A673 (cell line): Measurements from ENCODE around the gene ZNF367. TPM values are rescaled to one million over a fixed set of nuclear protein-coding genes. Genes with fewer than 3 reads are reported as not detected.

ENCODE experiments used
- BruUV-seq: library from RNA; stranded (reverse); fragments of 400-500 nt; replicated peaks from 2 replicates; lab custom pipeline; 2021; lab: Mats Ljungman, UMichigan
- CTCF ChIA-PET: fragments of 300-600 bp; sonication (Branson Sonifier 250); formaldehyde crosslinking; loops from one replicate; lab custom pipeline; 2022; ENCODE audit warnings: antibody characterized with exemption; lab: Charles Lee
- POLR2A ChIA-PET: fragments of 300-600 bp; sonication (Branson Sonifier 250); formaldehyde crosslinking; loops from one replicate; lab custom pipeline; 2022; ENCODE audit warnings: antibody characterized with exemption; ENCODE audit not compliant: low non-redundant PET; lab: Charles Lee
- DNase-seq: peaks from one replicate; pipeline ENCODE4 v3.0.0-alpha.2; 2015; ENCODE audit warnings: low spot score
- H3K27ac ChIP-seq: fragments of 200-600 bp; sonication (generic); 2 replicates; pipeline ENCODE4 v1.5.1; 2016; ENCODE audit warnings: mixed run types, low read depth, mild to moderate bottlenecking, mixed read lengths, antibody characterized with exemption, low read length; ENCODE audit not compliant: poor library complexity, severe bottlenecking
- H3K27me3 ChIP-seq: fragments of 200-600 bp; sonication (generic); replicated peaks from 2 replicates; pipeline ENCODE4 v1.6.1; 2017; ENCODE audit warnings: mixed run types, low read depth, mild to moderate bottlenecking, mixed read lengths, antibody characterized with exemption, low read length; ENCODE audit not compliant: insufficient read depth, poor library complexity
- H3K36me3 ChIP-seq: fragments of 200-600 bp; sonication (generic); 2 replicates; pipeline ENCODE4 v1.6.1; 2016; ENCODE audit warnings: mixed run types, mild to moderate bottlenecking, mixed read lengths, antibody characterized with exemption, low read length; ENCODE audit not compliant: insufficient read depth, poor library complexity, severe bottlenecking
- H3K4me1 ChIP-seq: fragments of 200-600 bp; sonication (generic); 2 replicates; pipeline ENCODE4 v1.6.1; 2017; ENCODE audit warnings: mixed run types, mild to moderate bottlenecking, mixed read lengths, antibody characterized with exemption, low read length; ENCODE audit not compliant: insufficient read depth, poor library complexity, severe bottlenecking
- H3K4me3 ChIP-seq: fragments of 200-600 bp; sonication (generic); 2 replicates; pipeline ENCODE4 v1.5.1; 2016; ENCODE audit warnings: low read depth, mixed run types, mild to moderate bottlenecking, mixed read lengths, low read length; ENCODE audit not compliant: poor library complexity, severe bottlenecking
- H3K9me3 ChIP-seq: fragments of 200-600 bp; sonication (generic); 2 replicates; pipeline ENCODE4 v1.6.1; 2016; ENCODE audit warnings: mixed run types, low read depth, mild to moderate bottlenecking, mixed read lengths, antibody characterized with exemption, low read length; ENCODE audit not compliant: poor library complexity, severe bottlenecking
- EZH2 ChIP-seq: fragments of 200-600 bp; sonication (generic); IDR thresholded peaks from 2 replicates; pipeline ENCODE4 v1.6.1; 2017; ENCODE audit warnings: borderline replicate concordance, low read depth, mild to moderate bottlenecking, mixed read lengths, antibody characterized with exemption, low read length; ENCODE audit not compliant: poor library complexity, severe bottlenecking
- intact Hi-C: fragments of 100-400 bp; cut with micrococcal nuclease; formaldehyde crosslinking; loops from one replicate; pipeline ENCODE4 v1.10.0; 2022; ENCODE audit not compliant: unreplicated experiment
- total RNA-seq: library from RNA; stranded (reverse); gene quantifications from 2 replicates; pipeline ENCODE4 v1.2.3, GENCODE V29; 2021
- TF ChIP-seq, protein P1 (sequence below): fragments of 300-800, 200-600 bp; sonication (generic); conservative IDR thresholded peaks from 2 replicates; pipeline ENCODE4 v1.5.1; 2017; ENCODE audit warnings: low read depth, mild to moderate bottlenecking, antibody characterized with exemption, low read length, moderate library complexity, mixed read lengths

The ZNF367 gene
- total RNA-seq, 1 experiment from 2014 or later = 14.6 TPM

DNA sequence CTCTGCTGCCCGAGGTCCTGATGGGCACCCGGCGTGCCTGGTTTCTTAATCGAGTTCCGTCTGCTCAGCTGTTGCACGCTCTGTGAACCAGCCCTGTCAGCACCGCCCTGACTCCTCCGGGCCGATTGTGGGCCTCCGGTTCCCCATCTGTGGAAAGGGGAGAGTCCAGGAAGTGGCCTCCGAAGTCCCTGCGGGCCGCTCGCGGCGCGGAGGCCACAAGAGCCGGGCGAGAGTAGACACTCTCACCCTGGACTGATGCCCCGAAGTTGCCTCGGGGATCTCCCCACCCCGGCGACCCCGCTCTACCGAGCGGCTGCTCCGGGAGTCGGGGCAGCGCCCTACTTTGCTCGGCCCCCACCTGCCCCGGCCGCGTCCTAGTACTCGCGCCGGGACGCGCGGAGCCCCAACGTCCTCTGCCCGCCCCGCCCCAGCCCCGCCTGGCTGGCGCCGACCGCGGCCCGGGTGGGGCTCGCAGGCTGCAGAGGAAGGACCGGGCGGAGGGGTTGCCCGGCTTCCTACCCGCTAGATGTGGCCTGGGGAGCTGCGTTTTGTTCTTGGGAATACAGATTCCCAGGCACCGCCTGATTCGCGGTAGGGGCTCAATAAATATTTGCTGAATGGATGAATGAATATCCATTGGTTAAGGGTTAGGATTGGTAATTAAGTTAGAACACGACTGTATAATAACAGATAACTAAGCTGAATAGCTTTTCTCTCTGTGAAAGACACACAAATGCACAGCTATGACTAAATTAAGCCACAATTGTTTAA lies 935 bp upstream of the ZNF367 start:
- CTCF ChIA-PET = interaction anchor here (0.5 kb wide), 1 partner anchor 9 kb away, joined by 3 read pairs; no protein-coding TSS in a partner anchor
- Histone ChIP-seq H3K4me3 (peak overlapping the region; percentile 82), H3K27ac (peak overlapping the region; percentile 99), H3K36me3 (no peaks in the 10 kb centered on the region), H3K27me3 (no peaks in the 10 kb centered on the region), H3K4me1 (peaks cover 14% of the 10 kb centered on the region), H3K9me3 (no peaks in the 10 kb centered on the region)
- DNase-seq = peak; percentile 84
- POLR2A ChIA-PET = no interaction called here
- TSS peak; percentile 67 for BruUV-seq
- intact Hi-C loops = no loop called here
- no peak for TF ChIP-seq EZH2
- TF ChIP-seq, protein P1, sequence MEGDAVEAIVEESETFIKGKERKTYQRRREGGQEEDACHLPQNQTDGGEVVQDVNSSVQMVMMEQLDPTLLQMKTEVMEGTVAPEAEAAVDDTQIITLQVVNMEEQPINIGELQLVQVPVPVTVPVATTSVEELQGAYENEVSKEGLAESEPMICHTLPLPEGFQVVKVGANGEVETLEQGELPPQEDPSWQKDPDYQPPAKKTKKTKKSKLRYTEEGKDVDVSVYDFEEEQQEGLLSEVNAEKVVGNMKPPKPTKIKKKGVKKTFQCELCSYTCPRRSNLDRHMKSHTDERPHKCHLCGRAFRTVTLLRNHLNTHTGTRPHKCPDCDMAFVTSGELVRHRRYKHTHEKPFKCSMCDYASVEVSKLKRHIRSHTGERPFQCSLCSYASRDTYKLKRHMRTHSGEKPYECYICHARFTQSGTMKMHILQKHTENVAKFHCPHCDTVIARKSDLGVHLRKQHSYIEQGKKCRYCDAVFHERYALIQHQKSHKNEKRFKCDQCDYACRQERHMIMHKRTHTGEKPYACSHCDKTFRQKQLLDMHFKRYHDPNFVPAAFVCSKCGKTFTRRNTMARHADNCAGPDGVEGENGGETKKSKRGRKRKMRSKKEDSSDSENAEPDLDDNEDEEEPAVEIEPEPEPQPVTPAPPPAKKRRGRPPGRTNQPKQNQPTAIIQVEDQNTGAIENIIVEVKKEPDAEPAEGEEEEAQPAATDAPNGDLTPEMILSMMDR = no peak

- POLR2A ChIA-PET = no interaction called here
- intact Hi-C loops = no loop called here
These were observed 498 bp downstream of the ZNF367 start for GRCh38 chr9:96417661-96418082.

DNA sequence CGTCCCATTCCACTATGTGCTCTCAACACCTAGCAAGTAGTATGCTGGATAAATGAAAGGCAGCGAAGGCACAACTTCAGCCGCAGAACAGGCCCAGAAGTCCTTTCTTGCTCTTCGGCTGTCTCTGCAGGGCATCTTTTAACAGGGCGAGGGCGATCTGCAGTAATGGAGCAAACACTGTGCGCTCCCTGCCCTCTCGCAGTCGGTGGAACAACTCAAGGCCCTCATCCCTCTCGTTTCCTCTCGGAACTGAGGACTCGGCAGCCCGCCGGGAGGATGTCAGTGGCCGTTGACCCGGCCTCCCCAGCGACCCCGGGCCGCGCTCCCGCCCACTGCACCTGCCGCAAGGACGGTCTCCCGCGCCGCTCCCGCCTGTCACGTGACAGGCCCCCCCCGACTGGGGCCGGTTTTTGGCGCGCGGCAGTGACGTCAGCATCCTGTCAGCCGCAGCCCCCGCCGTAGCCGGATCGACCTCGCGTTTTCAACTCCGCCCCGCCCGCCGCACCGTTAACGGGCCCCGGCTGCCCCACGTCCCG lies 1.1 kb downstream of the ZNF367 start:
- Histone ChIP-seq H3K27me3 (no peaks in the 10 kb centered on the region), H3K9me3 (no peaks in the 10 kb centered on the region), H3K27ac (peak overlapping the region; percentile 72), H3K4me1 (peaks cover 21% of the 10 kb centered on the region), H3K36me3 (no peaks in the 10 kb centered on the region), H3K4me3 (peak overlapping the region; percentile 82)
- no peak for TF ChIP-seq EZH2
- TF ChIP-seq, protein P1 = no peak
- BruUV-seq = no TSS peak
- ChIA-PET CTCF (no interaction called here), POLR2A (no interaction called here)
- intact Hi-C loops = no loop called here
- peak; percentile 88 for DNase-seq

More at GRCh38 chr9:96417661-96418082, 498 bp downstream of the ZNF367 start:
- TF ChIP-seq, protein P1 = no peak
- TF ChIP-seq EZH2 = no peak
- peak overlapping the region; percentile 99 for H3K27ac ChIP-seq
- H3K36me3 ChIP-seq = no peaks in the 10 kb centered on the region
- peaks cover 21% of the 10 kb centered on the region for H3K4me1 ChIP-seq
- no peak for DNase-seq
- H3K4me3 ChIP-seq = peak overlapping the region; percentile 82
- BruUV-seq = TSS peak; percentile 28
- no peaks in the 10 kb centered on the region for H3K27me3 ChIP-seq
- CTCF ChIA-PET = no interaction called here
- no peaks in the 10 kb centered on the region for H3K9me3 ChIP-seq
